ENCODE data around the gene SHISAL2A. TPM values are rescaled to one million over a fixed set of nuclear protein-coding genes. Genes with fewer than 3 reads are reported as not detected.

Gene SHISAL2A
- total RNA-seq, 1 donor from 2014 or later = not detected

- DNase-seq (ENCODE audit: low read depth, low spot score) = no peak
Measured at GRCh38 chr1:52615489-52616042, 17.4 kb upstream of the SHISAL2A start.

GRCh38 chr1:52621950-52622349 is 11.0 kb upstream of the SHISAL2A start:
- DNase-seq (ENCODE audit: low read depth, low spot score) = no peak

- DNase-seq (ENCODE audit: low read depth, low spot score) = no peak
Measured at GRCh38 chr1:52623812-52624211, 9.2 kb upstream of the SHISAL2A start.

GRCh38 chr1:52627028-52627427 is 5.9 kb upstream of the SHISAL2A start:
- no peak for DNase-seq (ENCODE audit: low read depth, low spot score)

- DNase-seq (ENCODE audit: low read depth, low spot score) = no peak
Measured at GRCh38 chr1:52628614-52629324, 4.2 kb upstream of the SHISAL2A start.

GRCh38 chr1:52629325-52629643 is 3.7 kb upstream of the SHISAL2A start:
- DNase-seq (ENCODE audit: low read depth, low spot score) = no peak

GRCh38 chr1:52629667-52630066 is 3.3 kb upstream of the SHISAL2A start:
- DNase-seq (ENCODE audit: low read depth, low spot score) = no peak

- no peak for DNase-seq (ENCODE audit: low read depth, low spot score)
Measured at GRCh38 chr1:52631759-52632331, 1.1 kb upstream of the SHISAL2A start.

GRCh38 chr1:52633291-52633754 is 355 bp downstream of the SHISAL2A start:
- no peak for DNase-seq (ENCODE audit: low read depth, low spot score)

- no peak for DNase-seq (ENCODE audit: low read depth, low spot score)
Measured at GRCh38 chr1:52634111-52634510, 1.1 kb downstream of the SHISAL2A start.

GRCh38 chr1:52635321-52636089 is 2.5 kb downstream of the SHISAL2A start:
- DNase-seq (ENCODE audit: low read depth, low spot score) = no peak

- DNase-seq (ENCODE audit: low read depth, low spot score) = no peak
Measured at GRCh38 chr1:52636721-52637695, 4.0 kb downstream of the SHISAL2A start.

- no peak for DNase-seq (ENCODE audit: low read depth, low spot score)
Measured at GRCh38 chr1:52637946-52638345, 5.0 kb downstream of the SHISAL2A start.

- no peak for DNase-seq (ENCODE audit: low read depth, low spot score)
Measured at GRCh38 chr1:52640697-52641096, 7.7 kb downstream of the SHISAL2A start.

- no peak for DNase-seq (ENCODE audit: low read depth, low spot score)
Measured at GRCh38 chr1:52641307-52641706, 8.3 kb downstream of the SHISAL2A start.

- DNase-seq (ENCODE audit: low read depth, low spot score) = no peak
Measured at GRCh38 chr1:52645261-52645660, 12.3 kb downstream of the SHISAL2A start.

GRCh38 chr1:52651904-52652303 is 18.9 kb downstream of the SHISAL2A start:
- no peak for DNase-seq (ENCODE audit: low read depth, low spot score)

GRCh38 chr1:52653207-52653849 is 20.4 kb downstream of the SHISAL2A start:
- no peak for DNase-seq (ENCODE audit: low read depth, low spot score)

GRCh38 chr1:52654063-52654462 is 21.1 kb downstream of the SHISAL2A start:
- no peak for DNase-seq (ENCODE audit: low read depth, low spot score)

- DNase-seq (ENCODE audit: low read depth, low spot score) = no peak
Measured at GRCh38 chr1:52657702-52658101, 24.7 kb downstream of the SHISAL2A start.

GRCh38 chr1:52658795-52659194 is 25.8 kb downstream of the SHISAL2A start:
- DNase-seq (ENCODE audit: low read depth, low spot score) = no peak

All from pulmonary artery endothelial cell (primary cell).